HEK293T (cell line): ENCODE measurements around the gene PEX12.
A peak's percentile ranks its signal among the peaks of the same experiment; 100 is the strongest.

Experiments
- CTCF ChIA-PET: fragments of 350-600 bp; formaldehyde crosslinking; extraction: SDS; loops from one replicate; lab custom pipeline; 2021; ENCODE audit warnings: antibody characterized with exemption, inconsistent platforms; lab: Yijun Ruan, JAX
- POLR2A ChIA-PET: fragments of 350-600 bp; formaldehyde crosslinking; extraction: SDS; loops from one replicate; lab custom pipeline; 2020; ENCODE audit warnings: antibody characterized with exemption, inconsistent platforms; lab: Yijun Ruan, JAX
- DNase-seq: peaks from one replicate; pipeline ENCODE4 v3.0.0; 2012; ENCODE audit warnings: mixed read lengths; ENCODE audit errors: extremely low spot score
- ARNT ChIP-seq: fragments of 450-650 bp; IDR thresholded peaks from 2 replicates; pipeline ENCODE4 v1.6.1; 2017; ENCODE audit warnings: mild to moderate bottlenecking
- BHLHE40 ChIP-seq: fragments of 450-650 bp; IDR thresholded peaks from 2 replicates; pipeline ENCODE4 v1.6.1; 2016; ENCODE audit warnings: mild to moderate bottlenecking, moderate library complexity, borderline replicate concordance
- CTBP1 ChIP-seq: fragments of 450-650 bp; IDR thresholded peaks from 2 replicates; pipeline ENCODE4 v1.6.1; 2016; ENCODE audit warnings: borderline replicate concordance
- ELF4 ChIP-seq: fragments of 450-650 bp; IDR thresholded peaks from 2 replicates; pipeline ENCODE4 v1.6.1; 2017; ENCODE audit warnings: antibody characterized with exemption
- FOXA1 ChIP-seq: fragments of 450-650 bp; IDR thresholded peaks from 2 replicates; pipeline ENCODE4 v1.6.1; 2016; ENCODE audit warnings: mild to moderate bottlenecking
- FOXK2 ChIP-seq: fragments of 450-650 bp; IDR thresholded peaks from 2 replicates; pipeline ENCODE4 v1.6.1; 2016; ENCODE audit warnings: mild to moderate bottlenecking
- FOXM1 ChIP-seq: fragments of 450-650 bp; IDR thresholded peaks from 2 replicates; pipeline ENCODE4 v1.6.1; 2017; ENCODE audit warnings: mild to moderate bottlenecking, borderline replicate concordance
- HDGF ChIP-seq: fragments of 450-650 bp; IDR thresholded peaks from 2 replicates; pipeline ENCODE4 v1.6.1; 2017; ENCODE audit warnings: antibody characterized with exemption, borderline replicate concordance
- L3MBTL2 ChIP-seq: fragments of 450-650 bp; conservative IDR thresholded peaks from 2 replicates; pipeline ENCODE4 v1.6.1; 2016; ENCODE audit warnings: mild to moderate bottlenecking
- LEF1 ChIP-seq: fragments of 450-650 bp; IDR thresholded peaks from 2 replicates; pipeline ENCODE4 v1.6.1; 2017; ENCODE audit warnings: mild to moderate bottlenecking, borderline replicate concordance
- NFRKB ChIP-seq: fragments of 450-650 bp; IDR thresholded peaks from 2 replicates; pipeline ENCODE4 v1.6.1; 2016; ENCODE audit warnings: mild to moderate bottlenecking, moderate library complexity
- PKNOX1 ChIP-seq: fragments of 450-650 bp; IDR thresholded peaks from 2 replicates; pipeline ENCODE4 v1.6.1; 2016
- SP1 ChIP-seq: fragments of 450-650 bp; IDR thresholded peaks from 2 replicates; pipeline ENCODE4 v1.6.1; 2017
- SUZ12 ChIP-seq: fragments of 450-650 bp; IDR thresholded peaks from 2 replicates; pipeline ENCODE4 v1.6.1; 2016; ENCODE audit warnings: mild to moderate bottlenecking
- TARDBP ChIP-seq: fragments of 450-650 bp; IDR thresholded peaks from 2 replicates; pipeline ENCODE4 v1.6.1; 2016
- ZNF384 ChIP-seq: fragments of 450-650 bp; IDR thresholded peaks from 2 replicates; pipeline ENCODE4 v1.6.1; 2016

The PEX12 gene

GRCh38 chr17:35578197-35578928 lies at the start of gene PEX12:
Gene PEX12 (minus strand): TSS chr17:35578571. CDS start chr17:35578021, 550 bp downstream.
- POLR2A ChIA-PET: interaction anchor here (0.6 to 6.2 kb wide), 38 partner anchors 8 to 487 kb away, joined by 3 to 134 read pairs (median 4); partner anchors contain the start of genes AP2B1, MMP28, RASL10B and SLFN11
- DNase-seq: peak; percentile 65
- CTCF ChIA-PET: interaction anchor here (0.6 to 1.6 kb wide), 2 partner anchors 10 to 1070 kb away, joined by 3 to 4 read pairs; no protein-coding TSS in a partner anchor
- TF ChIP-seq NFRKB (no peak), ZNF384 (no peak), FOXM1 (no peak), SUZ12 (no peak), L3MBTL2 (peak; percentile 47; the same call in 1 of the 2 replicates), ELF4 (peak; percentile 63), HDGF (no peak), FOXK2 (no peak), CTBP1 (no peak)

GRCh38 chr17:35627417-35627816 lies 49.0 kb upstream of the PEX12 start:
- CTCF ChIA-PET: no interaction called here
- POLR2A ChIA-PET: no interaction called here
- DNase-seq: no peak
- TF ChIP-seq SUZ12: no peak
- TF ChIP-seq SP1: no peak
- no peak for TF ChIP-seq TARDBP
- no peak for TF ChIP-seq CTBP1
- TF ChIP-seq FOXA1: no peak
- no peak for TF ChIP-seq NFRKB
- no peak for TF ChIP-seq HDGF
- TF ChIP-seq ARNT: no peak

DNA sequence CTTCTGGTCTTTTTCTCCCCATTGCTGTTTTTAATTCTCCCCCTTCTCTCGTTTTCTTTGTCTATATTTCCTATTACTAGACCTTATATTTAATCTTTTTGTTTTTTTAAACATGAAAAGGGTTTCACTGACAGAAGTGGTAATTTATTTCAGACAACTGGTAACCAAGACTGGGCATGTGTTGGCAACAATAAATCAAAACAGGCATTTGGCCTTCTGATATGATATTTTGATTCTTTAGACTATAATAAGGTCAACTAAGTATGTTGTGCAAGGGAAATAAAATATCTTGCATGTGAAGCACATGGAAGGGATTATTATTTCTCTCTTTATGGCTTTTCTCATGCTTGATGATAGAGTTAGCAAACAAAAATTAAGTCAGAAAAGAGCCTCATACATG lies 43.4 kb upstream of the PEX12 start:
- no peak for TF ChIP-seq LEF1
- TF ChIP-seq SUZ12: no peak
- no peak for TF ChIP-seq SP1
- no peak for TF ChIP-seq BHLHE40
- no peak for TF ChIP-seq ELF4
- TF ChIP-seq ZNF384: no peak
- TF ChIP-seq FOXA1: no peak
- TF ChIP-seq TARDBP: no peak
- TF ChIP-seq CTBP1: no peak
- no peak for TF ChIP-seq HDGF
- no peak for TF ChIP-seq PKNOX1
- no peak for TF ChIP-seq L3MBTL2
- TF ChIP-seq FOXK2: no peak
- no peak for TF ChIP-seq NFRKB
- no peak for TF ChIP-seq FOXM1
- TF ChIP-seq ARNT: no peak
- no peak for DNase-seq
- ChIA-PET POLR2A (no interaction called here), CTCF (no interaction called here)

DNA sequence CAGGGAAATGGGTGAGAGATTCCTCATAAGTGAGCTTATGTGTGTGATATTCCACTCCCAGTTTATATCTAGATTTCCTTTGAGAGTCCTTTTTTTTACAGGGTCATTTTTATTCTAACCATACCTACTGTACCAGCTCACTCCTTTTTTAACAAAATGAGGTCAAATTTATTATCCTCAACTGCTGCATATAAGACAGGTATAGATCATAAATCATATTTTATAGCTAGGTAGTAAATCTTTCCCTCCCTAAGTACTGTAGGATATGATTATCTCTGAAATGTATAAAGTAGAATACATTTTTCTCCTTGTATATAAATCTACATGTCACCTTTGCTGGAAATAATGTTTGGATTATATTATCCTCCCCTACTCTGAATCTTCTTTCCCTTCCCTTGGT lies 40.3 kb upstream of the PEX12 start:
- POLR2A ChIA-PET: interaction anchor here (0.7 to 0.8 kb wide), 2 partner anchors 30 to 40 kb away, joined by 3 read pairs; partner anchors contain the start of gene PEX12
- no peak for DNase-seq
- TF ChIP-seq HDGF (no peak), SUZ12 (no peak), FOXM1 (no peak), PKNOX1 (peak; percentile 76), FOXK2 (no peak)
- CTCF ChIA-PET: interaction anchor here (2.0 kb wide), 1 partner anchor 129 kb away, joined by 5 read pairs; no protein-coding TSS in a partner anchor

DNA sequence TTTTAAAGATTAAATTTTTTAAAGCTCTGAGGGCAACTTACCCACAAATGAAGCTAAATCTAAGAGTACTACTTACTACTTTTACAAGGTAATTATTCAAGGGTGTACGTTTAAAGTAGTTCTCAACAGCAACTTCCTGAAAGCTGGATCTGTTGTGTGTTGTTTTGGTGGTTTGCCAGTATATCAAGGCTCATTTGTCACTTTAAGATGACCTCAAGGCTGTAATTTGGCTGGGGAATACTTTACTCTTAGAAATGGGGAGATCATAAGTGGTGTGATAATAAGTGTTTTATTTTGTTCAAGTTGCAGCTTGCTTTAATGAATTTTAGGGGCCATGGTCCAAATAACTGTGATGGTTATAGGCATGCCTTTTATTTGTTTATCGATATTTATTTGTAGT lies 39.1 kb upstream of the PEX12 start:
- no peak for DNase-seq
- POLR2A ChIA-PET: no interaction called here
- TF ChIP-seq ARNT: no peak
- no peak for TF ChIP-seq FOXK2
- no peak for TF ChIP-seq PKNOX1
- TF ChIP-seq ZNF384: no peak
- TF ChIP-seq FOXA1: no peak
- TF ChIP-seq TARDBP: no peak
- no peak for TF ChIP-seq SUZ12
- no peak for TF ChIP-seq FOXM1
- CTCF ChIA-PET: interaction anchor here (0.9 kb wide), 1 partner anchor 133 kb away, joined by 3 read pairs; no protein-coding TSS in a partner anchor

DNA sequence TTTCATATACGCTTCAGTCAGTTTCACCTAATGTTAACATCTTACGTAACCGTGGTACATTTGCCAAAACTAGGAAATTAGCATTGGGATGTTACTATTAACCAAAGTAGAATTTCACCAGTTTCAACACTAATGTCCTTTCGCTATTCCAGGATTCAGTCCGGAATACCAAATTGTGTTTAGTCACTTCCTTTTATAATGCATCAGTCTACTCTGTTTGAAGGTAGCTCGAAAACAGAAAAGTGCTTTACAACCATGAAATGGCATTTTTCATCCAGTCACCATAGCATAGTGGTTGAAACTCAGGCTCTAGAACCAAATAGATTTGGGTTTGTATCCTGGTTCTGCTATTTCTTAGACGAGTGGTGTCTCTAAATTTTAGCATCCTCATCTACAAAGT lies 38.2 kb upstream of the PEX12 start:
- ChIA-PET POLR2A (no interaction called here), CTCF (interaction anchor here (1.0 kb wide), 1 partner anchor 131 kb away, joined by 3 read pairs; no protein-coding TSS in a partner anchor)
- no peak for DNase-seq
- no peak for TF ChIP-seq LEF1
- no peak for TF ChIP-seq CTBP1
- no peak for TF ChIP-seq SP1
